Measurements from ENCODE around the gene KIAA0232. TPM values are rescaled to one million over a fixed set of nuclear protein-coding genes. Genes with fewer than 3 reads are reported as not detected.

Gene KIAA0232
- total and polyA plus RNA-seq, 12 donors: 7.3 to 45.2 (median 27.4) TPM

- Histone ChIP-seq H3K36me3 (replicated peaks in 1 of 2) (peaks cover 0 to 11% of the 10 kb centered on the region in 2 donors), H3K9me3 (replicated peaks in 1 of 3) (no peaks in the 10 kb centered on the region), H3K27me3 (no peaks in the 10 kb centered on the region), H3K4me1 (replicated peaks in 1 of 2) (peaks cover 0 to 11% of the 10 kb centered on the region in 2 donors), H3K4me3 (no peak overlapping the region), H3K27ac (no peak overlapping the region)
- 77 to 100% (median 89%) methylated on average over 1 of the region's 1 CpG for WGBS, 4 donors
- no peak for TF ChIP-seq POLR2A (IDR thresholded peaks at IDR 0.05)
- TF ChIP-seq, protein P1, sequence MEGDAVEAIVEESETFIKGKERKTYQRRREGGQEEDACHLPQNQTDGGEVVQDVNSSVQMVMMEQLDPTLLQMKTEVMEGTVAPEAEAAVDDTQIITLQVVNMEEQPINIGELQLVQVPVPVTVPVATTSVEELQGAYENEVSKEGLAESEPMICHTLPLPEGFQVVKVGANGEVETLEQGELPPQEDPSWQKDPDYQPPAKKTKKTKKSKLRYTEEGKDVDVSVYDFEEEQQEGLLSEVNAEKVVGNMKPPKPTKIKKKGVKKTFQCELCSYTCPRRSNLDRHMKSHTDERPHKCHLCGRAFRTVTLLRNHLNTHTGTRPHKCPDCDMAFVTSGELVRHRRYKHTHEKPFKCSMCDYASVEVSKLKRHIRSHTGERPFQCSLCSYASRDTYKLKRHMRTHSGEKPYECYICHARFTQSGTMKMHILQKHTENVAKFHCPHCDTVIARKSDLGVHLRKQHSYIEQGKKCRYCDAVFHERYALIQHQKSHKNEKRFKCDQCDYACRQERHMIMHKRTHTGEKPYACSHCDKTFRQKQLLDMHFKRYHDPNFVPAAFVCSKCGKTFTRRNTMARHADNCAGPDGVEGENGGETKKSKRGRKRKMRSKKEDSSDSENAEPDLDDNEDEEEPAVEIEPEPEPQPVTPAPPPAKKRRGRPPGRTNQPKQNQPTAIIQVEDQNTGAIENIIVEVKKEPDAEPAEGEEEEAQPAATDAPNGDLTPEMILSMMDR (IDR thresholded peaks at IDR 0.05): no peak
- no peak for DNase-seq
- intact Hi-C loops (cut with DNase I): no loop called here
Observed at GRCh38 chr4:6845027-6845426, 62.5 kb downstream of the KIAA0232 start.

GRCh38 chr4:6845574-6845973, 63.0 kb downstream of the KIAA0232 start:
- 92 to 97% (median 94%) methylated on average over 6 of the region's 6 CpGs for WGBS, 4 donors
- intact Hi-C loops (cut with DNase I): no loop called here
- DNase-seq: no peak
- no peaks in the 10 kb centered on the region for H3K27me3 ChIP-seq
- H3K9me3 ChIP-seq (replicated peaks in 1 of 3): no peaks in the 10 kb centered on the region
- no peak overlapping the region for H3K27ac ChIP-seq
- H3K4me3 ChIP-seq: no peak overlapping the region
- TF ChIP-seq, protein P1 (IDR thresholded peaks at IDR 0.05): no peak
- TF ChIP-seq POLR2A (IDR thresholded peaks at IDR 0.05): no peak
- peaks cover 0 to 5% of the 10 kb centered on the region in 2 donors for H3K4me1 ChIP-seq (replicated peaks in 1 of 2)
- peaks cover 0 to 11% of the 10 kb centered on the region in 2 donors for H3K36me3 ChIP-seq (replicated peaks in 1 of 2)

DNA sequence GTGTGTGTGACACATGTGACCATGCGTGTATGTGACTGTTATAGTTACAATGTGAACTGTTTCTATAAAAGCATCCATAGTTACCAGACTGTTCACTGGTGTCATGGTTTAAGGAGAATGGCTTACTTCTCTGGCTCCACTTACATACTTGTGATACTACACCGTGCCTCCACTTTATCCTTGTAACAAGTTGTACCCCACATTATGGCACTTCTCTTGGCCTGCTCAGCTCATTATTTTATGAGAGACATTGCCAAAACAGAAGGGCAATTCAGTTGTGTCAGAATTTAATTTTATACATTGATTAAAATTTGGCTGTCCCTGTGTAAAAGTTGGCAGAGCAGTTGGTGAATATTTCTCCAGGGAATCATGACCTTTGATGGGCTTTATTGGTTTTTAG, 64.7 kb downstream of the KIAA0232 start:
- no peaks in the 10 kb centered on the region for H3K4me1 ChIP-seq (replicated peaks in 1 of 2)
- 46 to 81% (median 47%) methylated on average over 2 of the region's 2 CpGs for WGBS, 4 donors
- H3K9me3 ChIP-seq (replicated peaks in 1 of 3): no peaks in the 10 kb centered on the region
- H3K4me3 ChIP-seq: no peak overlapping the region
- no peaks in the 10 kb centered on the region for H3K27me3 ChIP-seq
- peaks cover 0 to 11% of the 10 kb centered on the region in 2 donors for H3K36me3 ChIP-seq (replicated peaks in 1 of 2)
- H3K27ac ChIP-seq: no peak overlapping the region
- DNase-seq: no peak
- TF ChIP-seq, protein P1 (IDR thresholded peaks at IDR 0.05): no peak
- TF ChIP-seq POLR2A (IDR thresholded peaks at IDR 0.05): no peak
- intact Hi-C loops (cut with DNase I): no loop called here

DNA sequence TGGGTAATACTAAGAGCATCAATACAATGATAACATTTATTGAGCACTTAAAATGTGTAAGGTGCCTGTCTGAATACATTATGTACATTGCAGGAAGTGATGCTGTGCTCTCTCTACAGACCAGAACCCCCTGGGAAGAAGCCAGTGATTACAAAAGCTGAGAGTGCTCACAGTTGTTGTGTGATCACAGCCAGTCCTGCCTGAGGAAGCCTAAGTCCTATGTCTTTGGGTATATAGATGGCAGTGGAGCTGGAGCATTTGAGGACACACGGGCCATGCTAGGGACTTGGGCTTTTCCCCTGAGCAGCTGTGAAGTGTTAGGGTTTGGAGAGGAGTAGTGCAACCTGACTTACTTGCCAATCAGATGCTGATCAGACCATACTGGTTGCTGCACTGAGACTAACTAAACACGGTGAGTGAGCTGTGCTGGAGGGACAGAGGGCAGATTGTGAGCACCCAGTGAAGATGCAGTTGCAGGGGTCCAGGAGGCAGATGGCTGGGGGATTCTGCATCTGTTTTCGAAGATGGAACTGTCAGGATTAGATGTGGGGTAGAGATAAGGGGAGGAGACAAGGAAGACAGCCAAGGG, 66.3 kb downstream of the KIAA0232 start:
- Histone ChIP-seq H3K4me3 (no peak overlapping the region), H3K4me1 (replicated peaks in 1 of 2) (no peaks in the 10 kb centered on the region), H3K9me3 (replicated peaks in 1 of 3) (no peaks in the 10 kb centered on the region), H3K27me3 (no peaks in the 10 kb centered on the region), H3K36me3 (replicated peaks in 1 of 2) (peaks cover 0 to 3% of the 10 kb centered on the region in 2 donors), H3K27ac (no peak overlapping the region)
- no peak for DNase-seq
- intact Hi-C loops (cut with DNase I): no loop called here
- TF ChIP-seq POLR2A (IDR thresholded peaks at IDR 0.05): no peak
- TF ChIP-seq, protein P1 (IDR thresholded peaks at IDR 0.05): no peak
- WGBS, 4 donors: 89 to 97% (median 95%) methylated on average over 2 to 3 of the region's 3 CpGs
